Subcutaneous preadipocyte (primary cell): ENCODE data around the gene GMEB1. TPM values are rescaled to one million over a fixed set of nuclear protein-coding genes. Genes with fewer than 3 reads are reported as not detected.

Experiments used
- small RNA-seq: library from RNA; depleted of rRNA; stranded (forward); fragments of <200 nt; gene quantifications from one replicate; pipeline ENCODE3, GENCODE V24; 2012
- total RNA-seq: library from RNA; depleted of rRNA; stranded (reverse); fragments of >200 nt; gene quantifications from 2 replicates; pipeline ENCODE4 v1.2.3, GENCODE V29; 2012

Gene GMEB1
- total RNA-seq: 7.3 and 10.4 TPM in 2 replicates

DNA sequence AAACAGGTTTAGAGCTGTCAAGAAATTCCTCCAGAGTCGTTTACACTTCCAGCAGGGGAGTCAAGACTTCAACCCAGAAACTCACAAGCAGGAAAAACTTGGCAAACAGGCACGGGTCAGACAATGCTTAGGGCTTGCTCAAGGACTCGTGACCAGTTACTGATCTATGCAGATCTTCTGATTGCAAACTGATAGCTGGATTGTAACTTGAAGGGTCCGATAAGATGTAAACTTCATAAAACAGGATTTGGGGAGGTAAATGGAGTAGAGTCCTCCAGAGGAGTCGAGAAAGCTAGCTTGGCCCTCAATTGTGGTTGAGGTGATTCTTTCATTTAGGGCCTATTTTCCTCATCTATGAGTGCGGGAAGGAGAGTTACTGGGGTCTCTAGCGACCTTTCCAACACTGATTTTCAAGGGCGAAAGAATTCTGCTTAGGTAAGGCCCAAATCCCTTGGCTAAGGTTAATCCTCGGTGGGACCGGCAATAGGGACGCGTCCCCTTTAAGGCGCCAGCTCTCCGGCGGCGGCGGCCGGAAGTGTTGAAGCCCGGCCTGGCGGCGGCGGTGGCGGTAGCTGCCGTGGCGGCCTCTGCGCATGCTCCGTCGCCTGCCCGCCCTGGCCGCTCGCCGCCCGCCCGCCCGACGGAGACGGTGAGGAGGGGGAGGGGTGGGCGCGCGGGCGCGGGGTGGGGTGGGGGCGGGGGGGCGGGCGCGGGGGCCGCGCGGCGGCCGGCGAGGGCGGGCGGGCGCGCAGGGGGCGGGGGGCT lies at the start of gene GMEB1:
TSS of gene GMEB1 (plus strand) at position 594 of the 765 bp plus-strand sequence. CDS start 14,829 bp downstream, outside the sequence.

DNA sequence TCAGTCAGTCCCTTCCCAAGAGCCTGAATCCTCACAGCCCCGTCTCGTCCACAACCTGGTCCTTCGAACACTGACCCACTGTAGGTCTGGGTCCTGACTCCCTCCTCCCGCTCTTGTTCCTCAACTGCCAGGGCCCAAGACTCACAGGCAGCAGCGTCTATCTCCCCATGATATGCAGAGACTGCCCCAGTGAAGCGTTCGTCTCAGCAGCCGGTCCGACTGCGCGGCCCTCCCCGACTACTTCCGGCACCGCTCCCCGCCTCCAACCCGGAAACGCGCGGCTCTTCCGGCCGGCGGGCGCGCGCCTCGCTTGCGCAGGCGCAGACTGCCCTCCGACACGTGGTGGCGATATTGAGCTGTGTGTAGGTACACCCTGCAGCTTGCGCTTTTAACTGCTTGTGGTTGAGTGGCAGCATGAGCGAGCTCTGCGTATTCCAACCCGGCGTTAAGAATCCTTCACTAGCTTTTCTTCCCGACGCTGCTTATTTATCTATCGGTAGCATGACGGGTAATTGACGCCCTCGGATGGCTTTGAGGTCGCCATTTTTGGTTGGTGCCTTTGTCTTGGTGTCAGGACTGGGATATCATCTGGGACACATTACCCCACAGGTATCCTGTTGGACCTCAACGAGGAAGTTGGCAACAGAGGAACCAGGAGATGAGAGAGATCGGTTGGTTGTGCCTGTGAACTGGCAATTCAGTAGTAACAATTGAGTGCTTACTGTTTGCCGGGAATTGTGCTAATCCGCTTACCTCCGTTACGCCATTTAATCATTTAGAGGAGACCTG lies 25.5 kb upstream of the GMEB1 start, which contains the start of gene TAF12:
TSS of gene TAF12 (minus strand) at position 221 of the 789 bp plus-strand sequence. CDS start 20,986 bp downstream, outside the sequence.

GRCh38 chr1:28648474-28649198 lies 19.9 kb upstream of the GMEB1 start, which contains the start of gene RNU11:
TSS of gene RNU11 (plus strand) at chr1:28648600.

GRCh38 chr1:28736450-28737306 lies 68.1 kb downstream of the GMEB1 start, which contains the start of gene YTHDF2:
TSS of gene YTHDF2 (plus strand) at chr1:28736940. CDS start at chr1:28737121, 181 bp downstream.

Small RNA genes lying within 50 kb of the gene (small RNA-seq; reads per million reads assigned to genes)
- not detected for gene RF00422
- 0.11 reads per million for gene RNU11

Other genes starting within 250 kb of the GMEB1 start
- 59.2 and 76.8 TPM in 2 replicates for gene RCC1, start 162.7 kb upstream of the GMEB1 start, total RNA-seq
- gene TRNAU1AP, start 115.7 kb upstream of the GMEB1 start, total RNA-seq: 29.9 and 32.3 TPM in 2 replicates
- 3.3 and 8.5 TPM in 2 replicates for gene RAB42, start 76.5 kb upstream of the GMEB1 start, total RNA-seq
- gene TAF12, start 25.7 kb upstream of the GMEB1 start, total RNA-seq: 30.3 and 40.4 TPM in 2 replicates
- gene RNU11, start 20.2 kb upstream of the GMEB1 start, total RNA-seq: not detected in 2 replicates
- 51.1 and 62.4 TPM in 2 replicates for gene YTHDF2, start 68.2 kb downstream of the GMEB1 start, total RNA-seq
- not detected in 2 replicates for gene OPRD1, start 143.4 kb downstream of the GMEB1 start, total RNA-seq
- gene EPB41, start 245.8 kb downstream of the GMEB1 start, total RNA-seq: 9.0 and 10.3 TPM in 2 replicates